Inflammatory macrophage (primary cell): ENCODE data around the gene KCNK5.

Source experiments
- DNase-seq, 2 donors: peaks; one replicate each; pipeline ENCODE4 v3.0.0-alpha.2; 2020 to 2022

Gene KCNK5

GRCh38 chr6:39170860-39171259, 58.4 kb downstream of the KCNK5 start:
- no peak for DNase-seq

GRCh38 chr6:39170389-39170788, 58.9 kb downstream of the KCNK5 start:
- no peak for DNase-seq

GRCh38 chr6:39169448-39170344, 59.6 kb downstream of the KCNK5 start:
- no peak for DNase-seq

DNA sequence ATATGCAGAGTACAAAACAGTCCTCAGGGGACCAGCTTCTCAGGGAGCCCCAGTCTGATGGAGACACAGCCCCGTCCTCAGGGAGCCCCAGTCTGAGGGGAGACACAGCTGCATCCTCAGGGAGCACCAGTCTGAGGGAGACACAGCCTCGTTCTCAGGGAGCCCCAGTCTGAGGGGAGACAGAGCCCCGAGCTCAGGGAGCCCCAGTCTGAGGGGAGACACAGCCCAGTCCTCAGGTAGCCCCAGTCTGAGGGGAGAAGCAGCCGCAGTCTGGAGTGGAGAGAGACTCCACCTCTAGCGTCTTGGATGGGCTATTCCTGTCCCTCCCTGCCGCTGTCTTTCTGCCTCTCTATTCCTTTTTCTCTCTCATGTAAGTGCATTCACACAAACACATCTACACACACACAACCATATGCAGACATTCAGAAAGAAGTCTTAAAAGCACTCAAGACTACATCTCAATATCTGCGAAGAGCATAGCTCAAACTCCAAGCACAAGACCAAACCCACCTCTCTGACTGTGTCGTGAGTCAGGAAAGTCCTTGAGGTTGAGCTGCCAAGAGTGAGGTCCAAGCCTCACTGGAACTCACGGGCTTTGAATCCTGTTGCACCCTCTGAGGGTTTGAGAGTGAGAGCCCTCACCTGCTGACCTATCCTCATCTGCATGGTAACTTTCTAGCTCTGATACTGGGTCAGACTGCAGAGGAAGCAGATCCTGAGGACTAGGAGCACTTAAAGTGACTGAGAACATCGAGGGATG, 61.2 kb downstream of the KCNK5 start:
- no peak for DNase-seq

GRCh38 chr6:39167321-39167720, 62.0 kb downstream of the KCNK5 start:
- DNase-seq: no peak

DNA sequence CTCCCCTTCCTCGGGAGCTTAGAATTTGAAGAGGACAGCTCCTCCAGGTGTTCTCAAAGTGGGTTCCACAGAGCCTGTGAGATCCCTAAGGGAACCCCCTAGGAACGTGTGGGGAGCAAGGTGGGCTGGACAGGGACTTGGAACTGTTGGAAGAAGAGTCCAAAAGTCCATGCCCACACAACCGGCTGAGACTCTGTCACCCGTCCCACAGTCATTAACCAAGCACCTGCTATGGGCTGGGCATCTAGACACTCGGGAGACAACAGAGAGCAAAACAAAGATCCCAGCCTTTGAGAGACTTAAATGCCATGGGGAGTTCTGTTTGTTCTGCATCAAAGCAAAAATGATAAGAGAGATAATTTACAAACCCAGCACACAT, 62.4 kb downstream of the KCNK5 start:
- DNase-seq: no peak

GRCh38 chr6:39166189-39166911, 62.9 kb downstream of the KCNK5 start:
- peak; percentile 70 to 78 for DNase-seq

DNA sequence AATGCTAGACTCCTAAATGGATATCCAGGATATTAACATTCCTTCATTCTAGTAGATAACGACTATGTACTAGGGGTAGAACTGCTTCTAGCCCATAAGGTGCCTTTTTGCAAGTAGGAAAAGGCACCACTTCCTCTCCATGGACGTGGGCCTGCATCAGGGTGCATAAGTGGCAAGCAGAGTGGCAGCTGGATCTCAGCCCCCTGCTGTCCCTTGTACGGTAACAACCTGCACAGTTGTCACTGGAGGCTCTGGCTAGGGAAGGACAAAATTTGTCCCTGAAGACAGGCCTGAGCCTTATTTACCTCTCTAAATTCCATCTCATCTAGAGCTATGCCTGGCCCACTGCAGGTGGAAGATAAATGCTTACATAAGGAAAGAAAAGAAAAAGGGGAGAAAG, 71.8 kb downstream of the KCNK5 start:
- peak in 1 of 2 donors; percentile 5 for DNase-seq

GRCh38 chr6:39156801-39157200, 72.5 kb downstream of the KCNK5 start:
- DNase-seq: no peak

- DNase-seq: no peak
Measured at GRCh38 chr6:39154705-39155104, 74.6 kb downstream of the KCNK5 start.

DNA sequence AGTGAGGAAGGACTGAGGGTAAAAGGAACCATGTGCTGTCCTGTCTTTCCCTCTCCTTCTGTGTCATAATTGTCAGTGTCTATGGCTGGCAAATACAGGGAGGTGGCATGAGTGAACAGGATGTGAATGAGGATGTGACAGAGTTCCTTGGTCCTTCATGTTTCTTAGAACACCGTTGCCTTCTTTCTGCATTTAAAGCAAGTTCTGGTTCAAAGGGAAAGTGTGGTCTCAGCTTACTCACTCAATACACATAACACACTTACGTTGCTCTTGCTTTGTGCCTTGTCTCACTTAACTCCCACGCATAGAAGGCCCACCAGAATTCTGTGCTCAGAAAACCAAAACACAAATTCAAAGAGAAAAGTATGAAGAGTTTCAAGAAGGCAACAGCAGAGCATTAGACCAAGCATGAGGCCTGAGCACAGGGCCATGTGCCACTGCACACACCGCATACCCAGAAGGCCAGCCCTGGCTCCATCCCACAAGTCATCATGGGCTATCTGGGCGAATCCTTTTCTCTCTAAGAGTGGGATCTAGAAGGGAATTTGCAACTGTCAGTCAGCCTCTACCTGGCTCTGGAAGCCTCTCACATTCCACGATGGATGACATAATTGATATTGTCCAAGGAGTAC, 75.4 kb downstream of the KCNK5 start:
- no peak for DNase-seq

GRCh38 chr6:39152262-39152661, 77.0 kb downstream of the KCNK5 start:
- DNase-seq: no peak

DNA sequence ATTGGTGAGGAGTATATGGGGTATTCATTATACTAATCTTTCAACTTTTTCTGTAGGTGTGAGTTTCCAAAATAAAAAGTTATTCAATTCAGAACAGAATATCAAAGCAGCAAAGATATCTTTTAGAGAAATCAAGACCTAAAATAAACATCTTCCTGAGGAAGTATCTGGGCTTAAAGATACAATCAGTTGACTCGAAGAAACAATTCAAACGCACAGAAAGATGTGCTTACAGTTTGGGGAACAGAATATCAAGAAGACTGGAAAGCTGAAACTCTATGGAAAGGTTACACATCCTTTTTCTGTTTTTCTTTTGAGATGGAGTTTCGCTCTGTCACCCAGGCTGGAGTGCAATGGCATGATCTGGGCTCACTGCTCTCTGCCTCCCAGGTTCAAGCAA, 78.1 kb downstream of the KCNK5 start:
- no peak for DNase-seq

- DNase-seq: no peak
Measured at GRCh38 chr6:39144481-39145173, 84.6 kb downstream of the KCNK5 start.

DNA sequence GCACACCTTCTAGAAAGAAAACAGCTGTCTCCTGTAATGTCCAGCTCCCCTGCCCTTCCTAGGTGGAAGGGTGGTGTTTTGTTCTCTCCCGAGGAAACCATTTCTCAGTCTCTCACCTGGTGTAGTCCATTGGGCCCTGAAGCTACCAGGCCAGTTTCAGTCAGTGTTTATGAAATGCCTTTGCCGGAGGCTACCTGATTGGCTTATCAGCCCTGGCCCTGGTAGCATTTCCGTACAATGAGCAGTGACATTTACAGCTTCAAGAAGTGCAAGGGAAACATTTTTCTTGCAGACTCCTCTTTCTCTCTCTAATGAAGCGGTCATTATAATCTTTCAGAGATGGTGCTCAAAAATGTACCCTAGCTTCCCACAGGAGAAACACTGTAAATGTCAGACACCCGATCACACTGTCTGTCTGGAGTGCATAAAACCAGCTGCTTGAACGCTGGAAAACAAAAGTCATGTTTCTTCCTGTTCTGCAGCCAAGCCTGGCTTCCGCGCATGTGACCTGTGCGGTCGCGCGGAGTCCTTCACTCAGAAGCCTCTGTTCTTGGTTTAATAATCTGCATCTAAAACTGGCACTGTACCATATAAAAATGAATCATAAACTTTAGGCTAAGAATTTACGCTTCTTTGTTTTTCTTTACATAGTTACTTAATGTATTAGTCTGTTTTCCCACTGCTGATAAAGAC, 85.9 kb downstream of the KCNK5 start:
- DNase-seq: peak in 1 of 2 donors; percentile 25

DNA sequence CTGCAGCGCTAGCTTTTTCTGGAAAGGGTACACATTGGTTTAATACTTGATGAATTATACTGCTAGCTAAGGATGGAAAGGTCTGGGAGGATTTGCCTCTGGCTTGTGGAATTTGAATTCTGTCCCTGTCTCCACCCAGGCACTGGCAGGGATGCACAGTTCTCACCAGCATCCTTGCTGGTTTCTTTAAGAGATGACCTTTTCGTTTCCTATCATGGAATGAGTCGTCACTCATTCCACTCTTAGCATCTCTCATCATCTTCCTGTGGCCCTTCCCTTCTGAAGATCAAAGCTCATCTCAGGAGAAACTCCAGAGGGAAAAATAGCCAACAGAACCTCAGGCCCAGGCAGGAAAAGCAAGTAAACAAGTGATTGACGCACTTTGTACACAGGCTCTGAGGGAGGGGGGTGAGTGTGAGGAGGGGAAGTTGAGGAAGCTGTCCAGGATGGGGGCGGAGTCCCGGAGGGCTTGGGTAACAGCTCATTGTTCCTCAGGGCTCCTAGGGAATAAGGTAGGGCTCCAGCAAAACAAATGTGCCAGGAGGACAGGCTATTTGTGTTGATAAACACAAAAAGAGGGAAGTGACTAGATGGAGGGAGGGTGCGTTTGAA, 88.6 kb downstream of the KCNK5 start:
- DNase-seq: no peak
